Upper lobe of left lung (tissue), 6 donors: ENCODE measurements around the gene LAMTOR4. TPM values are rescaled to one million over a fixed set of nuclear protein-coding genes. Genes with fewer than 3 reads are reported as not detected.

ENCODE experiments used
- ATAC-seq, 2 donors: fragments of 200-7000 bp; cut with Tn5 transposase; one replicate each; pipeline ENCODE4 v1.9.1; 2022; ENCODE audit warnings: mild to moderate bottlenecking in 2 of 2, moderate library complexity in 2 of 2; ENCODE audit not compliant: low FRiP score in 2 of 2
- DNase-seq, 2 donors: peaks; one replicate each; pipeline ENCODE4 v3.0.0-alpha.2; 2019 to 2020
- H3K27ac ChIP-seq, 4 donors: fragments of 200-600 bp; sonication (generic); one replicate each; pipeline ENCODE4 v1.5.1; 2016 to 2019
- H3K27me3 ChIP-seq, 4 donors: fragments of 200-600 bp; sonication (generic); one replicate each; pipeline ENCODE4 v1.5.1; 2017 to 2019
- H3K36me3 ChIP-seq, 4 donors: fragments of 200-600 bp; sonication (generic); one replicate each; pipeline ENCODE4 v1.5.1; 2016 to 2019
- H3K4me1 ChIP-seq, 4 donors: fragments of 200-600 bp; sonication (generic); one replicate each; pipeline ENCODE4 v1.5.1; 2018 to 2019
- H3K4me3 ChIP-seq, 4 donors: fragments of 200-600 bp; sonication (generic); one replicate each; pipeline ENCODE4 v1.5.1; 2017 to 2019; ENCODE audit warnings: mild to moderate bottlenecking in 2 of 4, moderate library complexity in 1 of 4
- H3K9me3 ChIP-seq, 4 donors: fragments of 200-600 bp; sonication (generic); one replicate each; pipeline ENCODE4 v1.5.1; 2018 to 2019
- EP300 ChIP-seq, 4 donors: sonication (generic); formaldehyde crosslinking; IDR thresholded peaks; one replicate each; pipeline ENCODE4 v1.5.1; 2017; ENCODE audit warnings: antibody characterized with exemption in 4 of 4, control low read depth in 2 of 4
- POLR2A ChIP-seq, 4 donors: fragments of 450-650 bp; IDR thresholded peaks; one replicate each; pipeline ENCODE4 v1.5.1; 2016 to 2017; ENCODE audit warnings: antibody characterized with exemption in 4 of 4, mild to moderate bottlenecking in 2 of 4
- POLR2AphosphoS5 ChIP-seq, 2 donors: sonication (generic); formaldehyde crosslinking; IDR thresholded peaks; one replicate each; pipeline ENCODE4 v1.5.1; 2017; ENCODE audit warnings: antibody characterized with exemption in 2 of 2
- WGBS, 2 donors: methylation state at CpG; one replicate each; pipeline ENCODE4 v1.1.5; 2017 to 2018; 5-methylcytosine and 5-hydroxymethylcytosine counted together
- total RNA-seq, 6 donors: library from RNA; depleted of rRNA in 4 of 6; stranded (reverse); fragments of >200 nt in 4 of 6; gene quantifications; one replicate each; pipeline versions ENCODE4 v1.1.0 to v1.2.1, GENCODE V29; 2016 to 2021
- TF ChIP-seq, protein P1 (sequence below), 6 experiments: fragments of 450-650 bp in 4 of 6; fragments of 200-600 bp in 2 of 6; sonication (generic) in 2 of 6; IDR thresholded peaks; one replicate each; pipeline ENCODE4 v1.5.1; 2016 to 2019; ENCODE audit warnings: antibody characterized with exemption in 6 of 6
- donor health status: DM: no; HTN: no; CAD: no; lungs with moderate emphysema.
- donor health status: DM: no; HTN: yes; CAD: no; lungs with severe emphysema.

The LAMTOR4 gene
- total RNA-seq, 6 donors from 2014 or later: 111 to 223 (median 148) TPM

- Histone ChIP-seq H3K36me3 (peaks cover 15 to 96% (median 78%) of the 10 kb centered on the region in 4 donors), H3K4me3 (no peak overlapping the region), H3K9me3 (no peaks in the 10 kb centered on the region), H3K27me3 (no peaks in the 10 kb centered on the region), H3K4me1 (no peaks in the 10 kb centered on the region), H3K27ac (no peak overlapping the region)
- DNase-seq: no peak
- 65 to 78% methylated on average over 11 of the region's 11 CpGs for WGBS, 2 donors
- ATAC-seq: no peak
- TF ChIP-seq POLR2A (IDR thresholded peaks at IDR 0.05) (no peak), POLR2AphosphoS5 (IDR thresholded peaks at IDR 0.05) (no peak), EP300 (IDR thresholded peaks at IDR 0.05) (no peak)
- TF ChIP-seq, protein P1, sequence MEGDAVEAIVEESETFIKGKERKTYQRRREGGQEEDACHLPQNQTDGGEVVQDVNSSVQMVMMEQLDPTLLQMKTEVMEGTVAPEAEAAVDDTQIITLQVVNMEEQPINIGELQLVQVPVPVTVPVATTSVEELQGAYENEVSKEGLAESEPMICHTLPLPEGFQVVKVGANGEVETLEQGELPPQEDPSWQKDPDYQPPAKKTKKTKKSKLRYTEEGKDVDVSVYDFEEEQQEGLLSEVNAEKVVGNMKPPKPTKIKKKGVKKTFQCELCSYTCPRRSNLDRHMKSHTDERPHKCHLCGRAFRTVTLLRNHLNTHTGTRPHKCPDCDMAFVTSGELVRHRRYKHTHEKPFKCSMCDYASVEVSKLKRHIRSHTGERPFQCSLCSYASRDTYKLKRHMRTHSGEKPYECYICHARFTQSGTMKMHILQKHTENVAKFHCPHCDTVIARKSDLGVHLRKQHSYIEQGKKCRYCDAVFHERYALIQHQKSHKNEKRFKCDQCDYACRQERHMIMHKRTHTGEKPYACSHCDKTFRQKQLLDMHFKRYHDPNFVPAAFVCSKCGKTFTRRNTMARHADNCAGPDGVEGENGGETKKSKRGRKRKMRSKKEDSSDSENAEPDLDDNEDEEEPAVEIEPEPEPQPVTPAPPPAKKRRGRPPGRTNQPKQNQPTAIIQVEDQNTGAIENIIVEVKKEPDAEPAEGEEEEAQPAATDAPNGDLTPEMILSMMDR (IDR thresholded peaks at IDR 0.05): no peak
Measured at GRCh38 chr7:100107890-100108289, 40.8 kb upstream of the LAMTOR4 start.

GRCh38 chr7:100109521-100110163 is 39.1 kb upstream of the LAMTOR4 start:
- H3K4me3 ChIP-seq: no peak overlapping the region
- no peaks in the 10 kb centered on the region for H3K9me3 ChIP-seq
- no peaks in the 10 kb centered on the region for H3K4me1 ChIP-seq
- DNase-seq (no peak), ATAC-seq (no peak)
- TF ChIP-seq POLR2A (IDR thresholded peaks at IDR 0.05) (no peak), EP300 (IDR thresholded peaks at IDR 0.05) (no peak), POLR2AphosphoS5 (IDR thresholded peaks at IDR 0.05) (no peak)
- TF ChIP-seq, protein P1 (IDR thresholded peaks at IDR 0.05): no peak
- WGBS, 2 donors: 90 to 93% methylated on average over 7 to 12 of the region's 12 CpGs
- H3K27ac ChIP-seq: no peak overlapping the region
- H3K27me3 ChIP-seq: no peaks in the 10 kb centered on the region
- H3K36me3 ChIP-seq: peaks cover 20 to 97% (median 81%) of the 10 kb centered on the region in 4 donors

- no peaks in the 10 kb centered on the region for H3K9me3 ChIP-seq
- no peaks in the 10 kb centered on the region for H3K27me3 ChIP-seq
- H3K27ac ChIP-seq: no peak overlapping the region
- H3K4me1 ChIP-seq: no peaks in the 10 kb centered on the region
- peaks cover 20 to 82% (median 66%) of the 10 kb centered on the region in 4 donors for H3K36me3 ChIP-seq
- DNase-seq (no peak), ATAC-seq (no peak)
- WGBS, 2 donors: 99 to 100% methylated on average over 7 of the region's 7 CpGs
- TF ChIP-seq POLR2AphosphoS5 (IDR thresholded peaks at IDR 0.05) (no peak), EP300 (IDR thresholded peaks at IDR 0.05) (no peak), POLR2A (IDR thresholded peaks at IDR 0.05) (no peak)
- TF ChIP-seq, protein P1 (IDR thresholded peaks at IDR 0.05): no peak
- H3K4me3 ChIP-seq: no peak overlapping the region
Measured at GRCh38 chr7:100111156-100111555, 37.6 kb upstream of the LAMTOR4 start.

DNA sequence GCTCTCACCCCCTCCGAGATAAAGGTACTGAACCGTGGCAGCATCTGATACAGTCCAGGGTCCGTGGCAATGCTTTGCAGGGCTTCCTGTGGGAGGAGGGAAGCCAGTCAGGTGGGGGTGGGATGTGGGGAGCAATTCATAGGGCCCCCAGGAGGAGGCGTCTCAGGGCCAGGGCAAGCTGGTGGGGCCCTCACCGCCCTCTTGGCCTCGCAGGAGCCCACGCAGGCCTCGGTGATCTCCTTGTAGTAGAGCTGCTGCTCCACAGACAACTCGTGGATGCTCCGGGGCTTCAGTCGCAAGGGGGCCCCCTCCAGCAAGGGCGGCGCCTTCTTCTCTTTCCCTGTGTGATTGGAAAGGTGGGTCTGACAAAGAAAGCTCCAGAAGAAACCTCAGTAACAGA is 36.8 kb upstream of the LAMTOR4 start:
- Histone ChIP-seq H3K27ac (no peak overlapping the region), H3K4me1 (no peaks in the 10 kb centered on the region), H3K4me3 (no peak overlapping the region), H3K36me3 (peaks cover 19 to 74% (median 59%) of the 10 kb centered on the region in 4 donors), H3K9me3 (no peaks in the 10 kb centered on the region), H3K27me3 (no peaks in the 10 kb centered on the region)
- 89 to 90% methylated on average over 2 to 13 of the region's 13 CpGs for WGBS, 2 donors
- no peak for ATAC-seq
- TF ChIP-seq, protein P1 (IDR thresholded peaks at IDR 0.05): no peak
- TF ChIP-seq EP300 (IDR thresholded peaks at IDR 0.05) (no peak), POLR2A (IDR thresholded peaks at IDR 0.05) (no peak), POLR2AphosphoS5 (IDR thresholded peaks at IDR 0.05) (no peak)
- no peak for DNase-seq

DNA sequence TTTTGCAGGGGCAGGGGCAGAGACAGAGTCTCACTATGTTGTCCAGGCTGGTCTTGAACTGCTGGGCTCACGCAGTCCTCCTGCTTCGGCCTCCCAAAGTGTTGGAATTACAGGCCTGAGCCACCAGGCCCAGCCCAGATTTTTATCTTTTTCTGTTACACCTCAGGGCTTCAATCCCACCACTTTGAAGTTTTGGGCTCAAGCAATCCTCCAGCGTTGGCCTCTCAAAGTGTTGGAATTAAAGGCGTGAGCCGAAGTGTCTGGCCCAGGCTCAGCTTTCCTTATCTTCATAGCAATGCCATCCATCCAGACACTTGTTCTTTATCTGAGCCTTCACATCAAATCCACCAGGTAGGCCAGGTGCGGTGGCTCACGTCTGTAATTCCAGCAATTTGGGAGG is 33.7 kb upstream of the LAMTOR4 start:
- Histone ChIP-seq H3K36me3 (peaks cover 15 to 44% (median 35%) of the 10 kb centered on the region in 4 donors), H3K4me3 (no peak overlapping the region), H3K9me3 (no peaks in the 10 kb centered on the region), H3K27ac (no peak overlapping the region), H3K27me3 (no peaks in the 10 kb centered on the region), H3K4me1 (peaks cover 8 to 18% (median 9%) of the 10 kb centered on the region in 4 donors)
- 80 to 89% methylated on average over 7 of the region's 7 CpGs for WGBS, 2 donors
- TF ChIP-seq, protein P1 (IDR thresholded peaks at IDR 0.05): no peak
- TF ChIP-seq POLR2A (IDR thresholded peaks at IDR 0.05) (no peak), POLR2AphosphoS5 (IDR thresholded peaks at IDR 0.05) (no peak), EP300 (IDR thresholded peaks at IDR 0.05) (no peak)
- DNase-seq (no peak), ATAC-seq (no peak)
